A673 (cell line): Measurements from ENCODE around the gene CKAP4. TPM values are rescaled to one million over a fixed set of nuclear protein-coding genes. Genes with fewer than 3 reads are reported as not detected.

Experiments used
- BruUV-seq: library from RNA; stranded (reverse); fragments of 400-500 nt; replicated peaks from 2 replicates; lab custom pipeline; 2021; lab: Mats Ljungman, UMichigan
- CTCF ChIA-PET: fragments of 300-600 bp; sonication (Branson Sonifier 250); formaldehyde crosslinking; loops from one replicate; lab custom pipeline; 2022; ENCODE audit warnings: antibody characterized with exemption; lab: Charles Lee
- POLR2A ChIA-PET: fragments of 300-600 bp; sonication (Branson Sonifier 250); formaldehyde crosslinking; loops from one replicate; lab custom pipeline; 2022; ENCODE audit warnings: antibody characterized with exemption; ENCODE audit not compliant: low non-redundant PET; lab: Charles Lee
- DNase-seq: peaks from one replicate; pipeline ENCODE4 v3.0.0-alpha.2; 2015; ENCODE audit warnings: low spot score
- H3K27ac ChIP-seq: fragments of 200-600 bp; sonication (generic); 2 replicates; pipeline ENCODE4 v1.5.1; 2016; ENCODE audit warnings: mixed run types, low read depth, mild to moderate bottlenecking, mixed read lengths, antibody characterized with exemption, low read length; ENCODE audit not compliant: poor library complexity, severe bottlenecking
- H3K27me3 ChIP-seq: fragments of 200-600 bp; sonication (generic); replicated peaks from 2 replicates; pipeline ENCODE4 v1.6.1; 2017; ENCODE audit warnings: mixed run types, low read depth, mild to moderate bottlenecking, mixed read lengths, antibody characterized with exemption, low read length; ENCODE audit not compliant: insufficient read depth, poor library complexity
- H3K36me3 ChIP-seq: fragments of 200-600 bp; sonication (generic); 2 replicates; pipeline ENCODE4 v1.6.1; 2016; ENCODE audit warnings: mixed run types, mild to moderate bottlenecking, mixed read lengths, antibody characterized with exemption, low read length; ENCODE audit not compliant: insufficient read depth, poor library complexity, severe bottlenecking
- H3K4me1 ChIP-seq: fragments of 200-600 bp; sonication (generic); 2 replicates; pipeline ENCODE4 v1.6.1; 2017; ENCODE audit warnings: mixed run types, mild to moderate bottlenecking, mixed read lengths, antibody characterized with exemption, low read length; ENCODE audit not compliant: insufficient read depth, poor library complexity, severe bottlenecking
- H3K4me3 ChIP-seq: fragments of 200-600 bp; sonication (generic); 2 replicates; pipeline ENCODE4 v1.5.1; 2016; ENCODE audit warnings: low read depth, mixed run types, mild to moderate bottlenecking, mixed read lengths, low read length; ENCODE audit not compliant: poor library complexity, severe bottlenecking
- H3K9me3 ChIP-seq: fragments of 200-600 bp; sonication (generic); 2 replicates; pipeline ENCODE4 v1.6.1; 2016; ENCODE audit warnings: mixed run types, low read depth, mild to moderate bottlenecking, mixed read lengths, antibody characterized with exemption, low read length; ENCODE audit not compliant: poor library complexity, severe bottlenecking
- EZH2 ChIP-seq: fragments of 200-600 bp; sonication (generic); IDR thresholded peaks from 2 replicates; pipeline ENCODE4 v1.6.1; 2017; ENCODE audit warnings: borderline replicate concordance, low read depth, mild to moderate bottlenecking, mixed read lengths, antibody characterized with exemption, low read length; ENCODE audit not compliant: poor library complexity, severe bottlenecking
- intact Hi-C: fragments of 100-400 bp; cut with micrococcal nuclease; formaldehyde crosslinking; loops from one replicate; pipeline ENCODE4 v1.10.0; 2022; ENCODE audit not compliant: unreplicated experiment
- total RNA-seq: library from RNA; stranded (reverse); gene quantifications from 2 replicates; pipeline ENCODE4 v1.2.3, GENCODE V29; 2021
- TF ChIP-seq, protein P1 (sequence below): fragments of 300-800, 200-600 bp; sonication (generic); conservative IDR thresholded peaks from 2 replicates; pipeline ENCODE4 v1.5.1; 2017; ENCODE audit warnings: low read depth, mild to moderate bottlenecking, antibody characterized with exemption, low read length, moderate library complexity, mixed read lengths

CKAP4 gene
- total RNA-seq, 1 experiment from 2014 or later: 81.8 TPM

DNA sequence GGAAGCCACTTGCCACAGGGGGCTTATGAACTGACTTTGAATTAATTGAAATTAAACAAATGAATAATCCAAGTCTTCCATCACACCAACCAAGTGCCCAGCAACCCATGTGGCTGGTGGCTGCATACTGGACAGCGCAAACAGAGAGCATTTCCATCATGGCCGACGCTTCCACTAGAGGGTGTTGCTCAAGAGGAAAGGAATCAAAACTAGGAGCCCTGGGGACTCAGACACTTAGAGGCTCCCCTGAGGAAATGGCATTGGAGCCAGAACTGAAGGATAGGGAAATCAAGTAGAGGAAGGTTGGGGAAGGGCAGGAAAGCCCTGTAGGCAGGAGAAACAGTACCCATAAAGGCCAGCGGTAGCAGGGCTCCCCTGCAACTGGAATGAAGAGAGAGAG, 58.5 kb downstream of the CKAP4 start:
- POLR2A ChIA-PET: no interaction called here
- no peaks in the 10 kb centered on the region for H3K4me1 ChIP-seq
- H3K27ac ChIP-seq: no peak overlapping the region
- CTCF ChIA-PET: no interaction called here
- intact Hi-C loops: no loop called here
- H3K9me3 ChIP-seq: no peaks in the 10 kb centered on the region
- no peaks in the 10 kb centered on the region for H3K27me3 ChIP-seq
- no peak overlapping the region for H3K4me3 ChIP-seq
- DNase-seq: peak; percentile 10
- TF ChIP-seq EZH2: no peak
- TF ChIP-seq, protein P1, sequence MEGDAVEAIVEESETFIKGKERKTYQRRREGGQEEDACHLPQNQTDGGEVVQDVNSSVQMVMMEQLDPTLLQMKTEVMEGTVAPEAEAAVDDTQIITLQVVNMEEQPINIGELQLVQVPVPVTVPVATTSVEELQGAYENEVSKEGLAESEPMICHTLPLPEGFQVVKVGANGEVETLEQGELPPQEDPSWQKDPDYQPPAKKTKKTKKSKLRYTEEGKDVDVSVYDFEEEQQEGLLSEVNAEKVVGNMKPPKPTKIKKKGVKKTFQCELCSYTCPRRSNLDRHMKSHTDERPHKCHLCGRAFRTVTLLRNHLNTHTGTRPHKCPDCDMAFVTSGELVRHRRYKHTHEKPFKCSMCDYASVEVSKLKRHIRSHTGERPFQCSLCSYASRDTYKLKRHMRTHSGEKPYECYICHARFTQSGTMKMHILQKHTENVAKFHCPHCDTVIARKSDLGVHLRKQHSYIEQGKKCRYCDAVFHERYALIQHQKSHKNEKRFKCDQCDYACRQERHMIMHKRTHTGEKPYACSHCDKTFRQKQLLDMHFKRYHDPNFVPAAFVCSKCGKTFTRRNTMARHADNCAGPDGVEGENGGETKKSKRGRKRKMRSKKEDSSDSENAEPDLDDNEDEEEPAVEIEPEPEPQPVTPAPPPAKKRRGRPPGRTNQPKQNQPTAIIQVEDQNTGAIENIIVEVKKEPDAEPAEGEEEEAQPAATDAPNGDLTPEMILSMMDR: 0 out of 2 replicates have a peak, but pooled peaks have one; percentile 17
- no peaks in the 10 kb centered on the region for H3K36me3 ChIP-seq
- no TSS peak for BruUV-seq

DNA sequence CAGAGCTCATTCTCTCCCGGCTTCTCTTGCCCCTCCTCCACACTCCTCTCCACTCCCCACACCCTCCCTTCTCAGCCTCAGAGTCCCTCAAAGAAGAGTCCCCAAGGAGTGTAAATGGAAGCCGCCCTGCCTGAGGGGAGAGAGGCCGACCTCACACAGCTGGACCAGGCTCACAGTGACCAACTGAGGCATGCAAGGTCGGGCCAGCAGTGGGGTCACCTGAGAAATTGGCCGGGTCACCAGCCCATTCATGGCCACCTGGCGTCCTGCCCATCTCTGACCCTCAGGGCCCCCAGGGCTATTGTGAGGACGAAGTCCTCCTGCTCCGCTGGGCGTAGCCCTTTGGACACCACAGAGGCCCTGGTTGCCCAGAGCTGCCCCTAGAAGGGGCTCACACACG, 59.6 kb downstream of the CKAP4 start:
- Histone ChIP-seq H3K27me3 (no peaks in the 10 kb centered on the region), H3K36me3 (no peaks in the 10 kb centered on the region), H3K4me3 (no peak overlapping the region), H3K4me1 (no peaks in the 10 kb centered on the region), H3K27ac (no peak overlapping the region), H3K9me3 (no peaks in the 10 kb centered on the region)
- BruUV-seq: no TSS peak
- no peak for DNase-seq
- ChIA-PET CTCF (no interaction called here), POLR2A (interaction anchor here (0.7 kb wide), 1 partner anchor 429 kb away, joined by 3 read pairs; no protein-coding TSS in a partner anchor)
- intact Hi-C loops: no loop called here
- TF ChIP-seq EZH2: no peak

Other genes with a start within 250 kb of the CKAP4 start
- gene NUAK1, start 109.1 kb downstream of the CKAP4 start, total RNA-seq: 1.3 and 1.6 TPM in 2 replicates
- 0.39 and 3.0 TPM in 2 replicates for gene TCP11L2, start 54.7 kb upstream of the CKAP4 start, total RNA-seq
- gene POLR3B, start 109.7 kb upstream of the CKAP4 start, total RNA-seq: 13.7 and 14.8 TPM in 2 replicates